CD4-positive, alpha-beta T cell treated with Interleukin-4 for 4 hours (primary cell): ENCODE results near the gene COX17.

Source experiments
- DNase-seq: peaks from one replicate; pipeline ENCODE4 v3.0.0-alpha.2; 2020

Gene COX17

GRCh38 chr3:119672776-119673175, 4.4 kb downstream of the COX17 start:
- DNase-seq, result no peak

GRCh38 chr3:119669906-119670570, 7.2 kb downstream of the COX17 start:
- DNase-seq, result no peak

- DNase-seq, result no peak
These were observed 11.1 kb downstream of the COX17 start for GRCh38 chr3:119665954-119666559.

GRCh38 chr3:119664850-119665379, 12.3 kb downstream of the COX17 start:
- DNase-seq, result no peak

GRCh38 chr3:119664370-119664769, 12.8 kb downstream of the COX17 start:
- no peak for DNase-seq

GRCh38 chr3:119663885-119664284, 13.3 kb downstream of the COX17 start:
- DNase-seq, result no peak

GRCh38 chr3:119662604-119663373, 14.4 kb downstream of the COX17 start:
- no peak for DNase-seq

GRCh38 chr3:119660474-119661440, 16.4 kb downstream of the COX17 start, which contains the start of gene POPDC2:
POPDC2 (minus strand) TSS chr3:119660589; CDS start chr3:119660423, 166 bp downstream.
- DNase-seq, result no peak

GRCh38 chr3:119659606-119660291, 17.5 kb downstream of the COX17 start:
- no peak for DNase-seq

GRCh38 chr3:119658994-119659393, 18.2 kb downstream of the COX17 start:
- DNase-seq, result no peak

GRCh38 chr3:119657887-119658702, 19.1 kb downstream of the COX17 start:
- no peak for DNase-seq

- no peak for DNase-seq
These were observed 23.3 kb downstream of the COX17 start for GRCh38 chr3:119653876-119654275.

GRCh38 chr3:119652306-119653033, 24.7 kb downstream of the COX17 start:
- no peak for DNase-seq

- no peak for DNase-seq
These were observed 27.4 kb downstream of the COX17 start for GRCh38 chr3:119649761-119650160.

- no peak for DNase-seq
These were observed 29.2 kb downstream of the COX17 start for GRCh38 chr3:119647843-119648575.

GRCh38 chr3:119647171-119647570, 30.0 kb downstream of the COX17 start:
- DNase-seq, result no peak

GRCh38 chr3:119645813-119646212, 31.4 kb downstream of the COX17 start:
- no peak for DNase-seq

GRCh38 chr3:119644481-119644880, 32.7 kb downstream of the COX17 start:
- no peak for DNase-seq

- DNase-seq, result no peak
These were observed 33.7 kb downstream of the COX17 start for GRCh38 chr3:119643528-119643927.
